HG03354 (cell line): ENCODE data around the gene BTBD2.
"Not testable (repeated sequence)": the region's sequence is repeated elsewhere in the genome, so short reads cannot be mapped to it uniquely, and the experiment has no call there.

ENCODE experiments used
- ATAC-seq: cut with Tn5 transposase; IDR thresholded peaks from one replicate; pipeline ENCODE4 v1.9.1; 2021; ENCODE audit warnings: mild to moderate bottlenecking; ENCODE audit not compliant: unreplicated experiment, poor library complexity, severe bottlenecking

BTBD2 gene

GRCh38 chr19:1990230-1991017 lies 25.1 kb downstream of the BTBD2 start:
- ATAC-seq = no peak

DNA sequence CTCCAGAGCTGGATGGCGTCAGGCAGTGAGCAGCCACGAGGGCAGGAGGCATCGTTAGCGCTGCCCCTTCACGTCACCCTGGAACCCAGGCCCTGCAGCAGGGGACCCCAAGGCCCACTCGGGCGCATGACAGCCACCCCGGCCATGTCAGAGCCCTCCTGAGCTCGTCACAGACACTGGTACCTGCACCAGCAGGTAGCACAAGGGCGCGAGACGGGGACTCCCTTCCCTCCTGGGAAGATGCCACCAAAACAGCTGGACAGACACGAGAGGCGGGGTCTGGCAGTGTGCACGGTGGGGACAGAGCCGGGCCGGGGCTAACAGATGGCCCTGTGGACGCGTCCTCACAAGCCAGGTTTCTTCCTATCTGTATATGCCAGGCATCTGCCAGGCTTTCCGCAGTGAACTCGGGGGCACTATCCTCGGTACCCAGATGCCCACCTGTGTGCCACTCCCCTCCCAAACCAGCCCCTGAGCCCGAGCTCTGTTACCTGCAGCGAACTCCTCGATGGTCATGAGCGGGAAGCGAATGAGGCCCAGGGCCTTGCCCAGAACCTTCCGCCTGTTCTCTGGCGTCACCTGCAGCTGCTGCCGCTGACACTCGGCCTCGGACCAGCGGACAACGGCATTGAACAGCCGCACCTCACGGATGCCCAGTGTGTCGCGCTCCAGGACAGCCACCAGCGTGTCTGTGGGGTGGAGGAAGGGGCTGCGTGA lies 25.8 kb downstream of the BTBD2 start:
- ATAC-seq = no peak

DNA sequence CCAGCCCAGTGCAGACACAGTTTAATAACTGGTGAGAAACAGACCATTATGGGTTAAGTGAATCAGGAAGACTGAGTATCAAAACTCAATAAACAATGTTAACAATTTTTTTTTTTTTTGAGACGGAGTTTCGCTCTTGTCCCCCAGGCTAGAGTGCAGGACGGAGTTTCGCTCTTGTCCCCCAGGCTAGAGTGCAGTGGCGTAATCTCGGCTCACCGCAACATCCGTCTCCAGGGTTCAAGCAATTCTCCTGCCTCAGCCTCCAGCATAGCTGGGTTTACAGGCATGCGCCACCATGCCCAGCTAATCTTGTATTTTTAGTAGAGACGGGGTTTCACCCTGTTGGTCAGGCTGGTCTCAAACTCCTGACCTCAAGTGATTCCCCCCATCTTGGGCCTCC lies 27.1 kb downstream of the BTBD2 start:
- not testable (repeated sequence) for ATAC-seq

GRCh38 chr19:1987197-1988187 lies 28.0 kb downstream of the BTBD2 start:
- ATAC-seq = no peak

DNA sequence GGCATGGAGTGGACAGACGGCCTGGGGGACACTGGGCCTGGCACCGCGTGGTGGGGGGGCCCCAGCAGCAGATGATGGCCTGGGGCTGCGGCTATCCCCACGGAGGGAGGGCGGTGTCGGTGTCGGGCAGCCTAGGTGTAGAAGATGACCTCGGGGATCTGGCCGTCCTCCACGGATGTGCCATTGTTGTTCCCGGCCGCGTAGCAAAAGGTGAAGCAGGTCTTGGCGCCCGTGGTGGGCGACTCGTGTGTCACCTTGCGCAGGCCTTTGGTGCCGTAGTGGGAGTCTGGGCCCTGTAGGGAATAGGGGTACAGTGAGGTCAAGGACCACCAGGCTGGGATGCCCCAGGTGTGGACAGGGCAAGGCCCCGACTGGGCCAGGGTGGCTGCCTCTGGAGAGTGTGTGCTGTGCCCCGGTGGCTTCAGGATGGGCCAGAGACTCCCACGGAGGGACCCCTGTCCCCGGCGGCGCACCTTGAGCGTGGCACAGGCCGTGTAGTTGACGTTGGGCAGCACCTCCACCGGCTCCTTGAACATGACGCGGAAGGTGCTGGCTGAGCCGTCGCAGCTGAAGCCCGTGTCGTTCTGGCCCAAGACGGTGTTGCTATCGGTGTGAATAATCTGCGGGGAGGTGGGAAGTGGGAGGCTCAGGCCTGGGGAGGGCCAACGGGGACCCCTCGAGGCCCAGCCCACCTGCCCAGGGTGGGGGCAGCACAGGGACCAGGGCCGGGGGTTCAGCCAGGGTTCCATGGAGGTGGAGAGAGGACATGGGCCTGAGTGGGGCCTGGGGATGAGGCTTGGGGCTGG lies 29.0 kb downstream of the BTBD2 start:
- ATAC-seq = no peak

DNA sequence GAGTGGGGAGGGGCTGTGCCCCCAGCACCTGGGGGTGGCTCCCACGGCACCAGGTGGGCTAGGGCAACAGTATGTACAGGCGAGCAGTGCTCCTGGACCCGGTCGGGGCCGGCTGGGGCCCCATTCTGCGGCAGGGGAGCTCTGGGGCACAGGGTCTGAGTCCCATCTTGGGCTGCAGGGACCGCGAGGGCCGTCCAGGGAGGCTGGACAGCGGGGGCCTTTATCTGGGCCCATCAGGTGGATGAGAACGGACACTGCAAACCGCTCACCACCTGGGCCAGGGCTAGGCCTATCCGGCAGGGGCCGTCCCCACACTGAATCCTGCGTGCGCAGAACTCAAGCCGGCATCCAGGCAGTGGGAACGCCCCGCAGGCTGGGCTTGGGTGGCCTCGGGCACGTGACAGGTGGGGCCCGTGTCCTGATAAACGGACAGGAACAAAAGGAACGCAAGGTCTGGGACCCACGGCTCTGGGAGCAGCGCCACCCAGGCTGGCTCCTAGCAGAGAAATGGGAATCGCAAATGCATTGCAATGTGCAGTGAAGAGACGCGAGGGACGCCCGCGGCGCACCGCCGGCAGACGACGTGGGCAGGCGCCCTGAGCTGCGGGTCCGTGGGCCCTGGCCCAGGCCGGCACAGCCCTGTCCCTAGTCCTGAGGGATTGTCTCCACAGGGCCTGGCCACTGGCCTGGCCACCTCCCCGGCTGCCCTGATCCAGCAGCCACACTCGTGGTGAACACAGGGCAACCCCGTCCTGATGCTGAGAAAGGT lies 29.7 kb downstream of the BTBD2 start:
- ATAC-seq = no peak

DNA sequence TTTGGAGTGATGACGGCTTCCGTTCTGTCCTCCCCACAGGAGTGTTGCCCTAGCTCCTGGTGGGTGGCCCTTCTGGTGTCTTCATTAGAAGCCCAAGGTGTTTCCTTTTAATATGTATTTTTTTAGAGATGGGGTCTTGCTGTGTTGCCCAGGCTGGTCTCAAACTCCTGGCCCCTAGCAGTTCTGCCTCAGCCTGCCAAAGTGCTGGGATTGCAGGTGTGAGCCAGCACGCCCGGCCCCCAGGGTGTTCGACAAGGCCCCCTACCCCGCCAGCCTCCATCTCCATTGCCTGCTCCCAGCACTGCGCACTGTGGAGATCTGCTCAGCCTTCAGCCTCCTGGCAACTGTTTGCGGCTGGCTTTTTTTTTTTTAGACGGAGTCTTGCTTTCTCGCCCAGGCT lies 31.2 kb downstream of the BTBD2 start:
- no peak for ATAC-seq

GRCh38 chr19:1981253-1981652 lies 34.3 kb downstream of the BTBD2 start:
- no peak for ATAC-seq

DNA sequence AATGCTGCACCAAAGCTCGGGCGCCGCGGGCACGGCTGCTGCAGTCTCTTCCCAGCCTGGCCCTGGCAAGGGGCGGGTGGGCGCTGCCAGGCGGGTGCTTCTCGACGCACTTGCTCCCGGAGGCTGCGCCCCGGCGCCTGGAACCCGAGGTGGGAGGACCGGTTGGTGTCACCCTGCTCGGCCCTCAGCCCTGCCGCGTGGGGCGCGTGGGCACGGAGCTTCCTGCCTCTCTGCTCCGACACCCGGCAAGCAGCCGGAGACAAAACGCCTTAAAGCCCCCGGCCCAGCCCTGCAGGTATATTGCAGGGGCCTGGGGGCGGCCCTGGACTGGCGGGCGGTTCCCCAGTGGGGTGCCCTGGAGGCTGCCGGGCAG lies 34.7 kb downstream of the BTBD2 start:
- ATAC-seq = no peak

GRCh38 chr19:1980091-1980808 lies 35.3 kb downstream of the BTBD2 start:
- ATAC-seq = no peak

- ATAC-seq = no peak
These were observed 35.9 kb downstream of the BTBD2 start for GRCh38 chr19:1979642-1980041.

DNA sequence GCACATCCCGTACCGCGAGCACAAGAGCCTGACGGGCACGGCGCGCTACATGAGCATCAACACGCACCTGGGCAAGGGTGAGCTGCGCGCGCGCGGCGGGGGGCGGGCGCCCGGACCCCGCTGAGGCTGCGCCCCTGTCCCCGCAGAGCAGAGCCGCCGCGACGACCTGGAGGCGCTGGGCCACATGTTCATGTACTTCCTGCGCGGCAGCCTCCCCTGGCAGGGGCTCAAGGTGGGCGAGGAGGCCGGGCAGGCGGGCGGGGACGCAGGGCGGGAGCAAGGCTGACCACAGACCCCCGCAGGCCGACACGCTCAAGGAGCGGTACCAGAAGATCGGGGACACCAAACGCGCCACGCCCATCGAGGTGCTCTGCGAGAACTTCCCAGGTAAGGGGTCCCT lies 36.5 kb downstream of the BTBD2 start:
- no peak for ATAC-seq

GRCh38 chr19:1978346-1978894 lies 37.1 kb downstream of the BTBD2 start:
- ATAC-seq = no peak

- ATAC-seq = no peak
These were observed 38.4 kb downstream of the BTBD2 start for GRCh38 chr19:1977120-1977519.

- ATAC-seq = no peak
These were observed 40.4 kb downstream of the BTBD2 start for GRCh38 chr19:1975162-1975480.

GRCh38 chr19:1974381-1975161 lies 40.9 kb downstream of the BTBD2 start:
- ATAC-seq = no peak

- ATAC-seq = no peak
These were observed 44.6 kb downstream of the BTBD2 start for GRCh38 chr19:1970806-1971502.
